22Rv1 (cell line): ENCODE data around the gene APOLD1.

Experiments
- CTCF ChIP-seq: fragments of 450-650 bp; IDR thresholded peaks from 2 replicates; pipeline ENCODE4 v1.5.1; 2017; ENCODE audit warnings: mild to moderate bottlenecking
- ZFX ChIP-seq: fragments of 450-650 bp; IDR thresholded peaks from 2 replicates; pipeline ENCODE4 v1.6.1; 2017; ENCODE audit warnings: antibody characterized with exemption, borderline replicate concordance

- TF ChIP-seq CTCF (no peak), ZFX (no peak)
These were observed 5.9 kb upstream of the APOLD1 start for GRCh38 chr12:12779529-12779928.
